Measurements from ENCODE around the gene RB1.
"Not testable (repeated sequence)": the region's sequence is repeated elsewhere in the genome, so short reads cannot be mapped to it uniquely, and the experiment has no call there.

Gene RB1

GRCh38 chr13:48322294-48322693 is 18.7 kb downstream of the RB1 start:
- no peak overlapping the region for H3K27ac ChIP-seq
- CTCF ChIA-PET, result no interaction called here
- POLR2A ChIA-PET (ENCODE audit: low non-redundant PET), result no interaction called here
- TF ChIP-seq, protein P1, sequence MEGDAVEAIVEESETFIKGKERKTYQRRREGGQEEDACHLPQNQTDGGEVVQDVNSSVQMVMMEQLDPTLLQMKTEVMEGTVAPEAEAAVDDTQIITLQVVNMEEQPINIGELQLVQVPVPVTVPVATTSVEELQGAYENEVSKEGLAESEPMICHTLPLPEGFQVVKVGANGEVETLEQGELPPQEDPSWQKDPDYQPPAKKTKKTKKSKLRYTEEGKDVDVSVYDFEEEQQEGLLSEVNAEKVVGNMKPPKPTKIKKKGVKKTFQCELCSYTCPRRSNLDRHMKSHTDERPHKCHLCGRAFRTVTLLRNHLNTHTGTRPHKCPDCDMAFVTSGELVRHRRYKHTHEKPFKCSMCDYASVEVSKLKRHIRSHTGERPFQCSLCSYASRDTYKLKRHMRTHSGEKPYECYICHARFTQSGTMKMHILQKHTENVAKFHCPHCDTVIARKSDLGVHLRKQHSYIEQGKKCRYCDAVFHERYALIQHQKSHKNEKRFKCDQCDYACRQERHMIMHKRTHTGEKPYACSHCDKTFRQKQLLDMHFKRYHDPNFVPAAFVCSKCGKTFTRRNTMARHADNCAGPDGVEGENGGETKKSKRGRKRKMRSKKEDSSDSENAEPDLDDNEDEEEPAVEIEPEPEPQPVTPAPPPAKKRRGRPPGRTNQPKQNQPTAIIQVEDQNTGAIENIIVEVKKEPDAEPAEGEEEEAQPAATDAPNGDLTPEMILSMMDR (conservative IDR thresholded peaks at IDR 0.05; ENCODE audit: low read depth), result no peak
- no peak for DNase-seq (ENCODE audit: low spot score)

DNA sequence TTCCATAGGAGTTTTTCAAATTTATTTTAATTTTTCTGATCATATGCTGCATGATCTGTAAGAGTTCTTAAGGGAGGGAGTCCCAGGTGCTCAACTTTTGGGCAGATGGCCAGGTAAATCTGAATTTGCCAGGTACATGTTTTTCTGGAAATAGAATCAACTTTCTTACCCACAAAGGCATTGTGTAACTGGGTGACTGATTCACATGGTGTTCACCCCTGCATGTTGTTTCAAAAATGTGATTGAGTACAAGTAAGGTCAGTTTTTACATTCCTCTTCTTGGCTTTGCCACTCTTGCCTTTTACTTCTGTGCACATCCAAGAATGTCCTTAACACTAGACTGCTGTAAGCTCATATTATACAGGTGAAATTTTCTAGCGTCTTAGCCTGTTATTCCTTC is 30.4 kb downstream of the RB1 start:
- no peak overlapping the region for H3K27ac ChIP-seq
- DNase-seq (ENCODE audit: low spot score), result peak; percentile 46
- POLR2A ChIA-PET (ENCODE audit: low non-redundant PET), result no interaction called here
- TF ChIP-seq, protein P1 (conservative IDR thresholded peaks at IDR 0.05; ENCODE audit: low read depth), result no peak
- CTCF ChIA-PET, result interaction anchor here (0.6 to 2.1 kb wide), 6 partner anchors 10 to 247 kb away, joined by 3 to 11 read pairs (median 4); no protein-coding TSS in a partner anchor

- no peak overlapping the region for H3K27ac ChIP-seq
- ChIA-PET CTCF (interaction anchor here (0.5 to 2.1 kb wide), 7 partner anchors 10 to 314 kb away, joined by 3 to 11 read pairs (median 4); no protein-coding TSS in a partner anchor), POLR2A (ENCODE audit: low non-redundant PET) (no interaction called here)
- TF ChIP-seq, protein P1 (conservative IDR thresholded peaks at IDR 0.05; ENCODE audit: low read depth), result peak; percentile 67
- DNase-seq (ENCODE audit: low spot score), result peak; percentile 18
Observed at GRCh38 chr13:48334534-48335127, 31.1 kb downstream of the RB1 start.

GRCh38 chr13:48339198-48339597 is 35.6 kb downstream of the RB1 start:
- POLR2A ChIA-PET (ENCODE audit: low non-redundant PET); H3K27ac ChIP-seq; DNase-seq (ENCODE audit: low spot score): not testable (repeated sequence)
- CTCF ChIA-PET, result interaction anchor here (0.7 kb wide), 1 partner anchor 239 kb away, joined by 3 read pairs; no protein-coding TSS in a partner anchor

GRCh38 chr13:48344264-48344663 is 40.7 kb downstream of the RB1 start:
- ChIA-PET POLR2A (ENCODE audit: low non-redundant PET) (no interaction called here), CTCF (interaction anchor here (1.6 kb wide), 1 partner anchor 10 kb away, joined by 4 read pairs; no protein-coding TSS in a partner anchor)
- TF ChIP-seq, protein P1 (conservative IDR thresholded peaks at IDR 0.05; ENCODE audit: low read depth), result no peak
- DNase-seq (ENCODE audit: low spot score), result no peak
- no peak overlapping the region for H3K27ac ChIP-seq

DNA sequence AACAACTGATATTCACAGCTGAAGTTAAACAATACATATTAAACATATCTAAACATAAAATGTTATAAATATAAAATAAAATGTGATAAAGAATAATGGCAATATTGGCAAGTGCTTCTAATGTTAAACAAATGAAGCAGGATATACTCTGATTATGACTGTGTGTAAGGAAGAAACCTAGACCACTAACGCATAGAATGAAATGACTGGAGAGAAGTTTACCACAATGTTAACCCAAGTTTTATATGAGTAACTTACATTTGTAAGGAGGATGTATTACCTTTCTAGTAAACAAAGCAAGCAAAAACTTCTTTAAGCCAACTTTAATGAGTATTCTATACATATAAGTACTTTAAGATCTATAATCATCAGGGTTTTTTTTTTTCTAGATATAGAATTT is 43.0 kb downstream of the RB1 start:
- ChIA-PET CTCF (interaction anchor here (0.6 kb wide), 2 partner anchors 10 to 17 kb away, joined by 3 read pairs; no protein-coding TSS in a partner anchor), POLR2A (ENCODE audit: low non-redundant PET) (no interaction called here)
- no peak overlapping the region for H3K27ac ChIP-seq
- no peak for DNase-seq (ENCODE audit: low spot score)
- TF ChIP-seq, protein P1 (conservative IDR thresholded peaks at IDR 0.05; ENCODE audit: low read depth), result no peak

DNA sequence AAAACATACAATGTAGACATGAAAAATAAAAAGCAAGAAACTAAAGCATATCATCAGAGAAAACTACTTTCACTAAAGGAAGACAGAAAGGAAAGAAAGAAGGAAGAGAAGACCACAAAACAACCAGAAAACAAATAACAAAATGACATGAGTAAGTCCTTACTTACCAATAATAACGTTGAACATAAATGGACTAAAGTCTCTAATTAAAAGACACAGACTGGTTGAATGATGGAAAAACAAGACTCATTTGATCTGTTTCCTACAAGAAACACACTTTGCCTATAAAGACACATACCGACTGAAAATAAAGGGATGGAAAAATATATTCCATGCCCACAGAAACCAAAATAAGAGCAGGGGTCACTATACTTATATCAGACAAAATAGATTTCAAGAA is 46.0 kb downstream of the RB1 start:
- ChIA-PET CTCF (no interaction called here), POLR2A (ENCODE audit: low non-redundant PET) (no interaction called here)
- DNase-seq (ENCODE audit: low spot score), result no peak
- TF ChIP-seq, protein P1 (conservative IDR thresholded peaks at IDR 0.05; ENCODE audit: low read depth), result no peak
- no peak overlapping the region for H3K27ac ChIP-seq

All from RWPE1 (cell line).